Erythroblast (primary cell): ENCODE results near the gene CLCN3.
"Not testable (repeated sequence)": the region's sequence is repeated elsewhere in the genome, so short reads cannot be mapped to it uniquely, and the experiment has no call there.

ENCODE experiments used
- GATA1 ChIP-seq: IDR thresholded peaks from 2 replicates; pipeline ENCODE4 v1.6.1; 2011; ENCODE audit warnings: low read depth, mild to moderate bottlenecking, control low read depth, low read length, moderate library complexity
- POLR2A ChIP-seq: IDR thresholded peaks from 2 replicates; pipeline ENCODE4 v1.6.1; 2011; ENCODE audit warnings: mild to moderate bottlenecking, low read length

DNA sequence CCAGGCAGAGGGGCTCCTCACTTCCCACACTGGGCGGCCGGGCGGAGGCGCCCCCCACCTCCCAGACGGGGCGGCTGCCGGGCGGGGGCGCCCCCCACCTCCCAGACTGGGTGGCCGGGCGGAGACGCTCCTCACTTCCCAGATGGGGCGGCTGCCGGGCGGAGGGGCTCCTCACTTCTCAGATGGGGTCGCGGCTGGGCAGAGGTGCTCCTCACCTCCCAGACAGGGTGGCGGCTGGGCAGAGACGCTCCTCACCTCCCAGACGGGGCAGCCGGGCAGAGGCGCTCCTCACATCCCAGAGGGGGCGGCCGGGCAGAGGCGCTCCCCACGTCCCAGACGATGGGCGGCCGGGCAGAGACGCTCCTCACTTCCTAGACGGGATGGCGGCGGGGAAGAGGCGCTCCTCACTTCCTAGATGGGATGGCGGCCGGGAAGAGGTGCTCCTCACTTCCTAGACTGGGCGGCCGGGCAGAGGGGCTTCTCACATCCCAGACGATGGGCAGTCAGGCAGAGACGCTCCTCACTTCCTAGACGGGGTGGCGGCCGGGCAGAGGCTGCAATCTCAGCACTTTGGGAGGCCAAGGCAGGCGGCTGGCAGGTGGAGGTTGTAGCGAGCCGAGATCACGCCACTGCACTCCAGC, 58.7 kb downstream of the CLCN3 start:
- not testable (repeated sequence) for TF ChIP-seq POLR2A, GATA1
